ENCODE measurements around the gene TEX19. TPM values are rescaled to one million over a fixed set of nuclear protein-coding genes. Genes with fewer than 3 reads are reported as not detected.

Gene TEX19
- total and polyA plus RNA-seq, 2 experiments from 2014 or later, result 0.10 to 0.66 TPM

- H2AFZ ChIP-seq, result no peak overlapping the region
- ATAC-seq (no peak), DNase-seq (ENCODE audit: low spot score) (no peak)
- Mint-ChIP-seq H3K4me1 (no peaks in the 10 kb centered on the region), H3K9me3 (no peaks in the 10 kb centered on the region; the same call in 2 of the 3 replicates), H3K27me3 (ENCODE audit: insufficient read depth, low read depth, poor library complexity) (peaks cover 30% of the 10 kb centered on the region), H3K36me3 (ENCODE audit: low read depth) (no peaks in the 10 kb centered on the region), H3K4me3 (no peak overlapping the region), H3K27ac (no peak overlapping the region)
- no peak overlapping the region for H3K4me3 ChIP-seq
- H3K4me2 ChIP-seq, result no peak overlapping the region
- no peaks in the 10 kb centered on the region for H3K9me2 ChIP-seq (ENCODE audit: insufficient read depth)
- peaks cover 16% of the 10 kb centered on the region; the same call in 1 of the 2 replicates for H3K27me3 ChIP-seq (ENCODE audit: insufficient read depth)
- H3K27ac ChIP-seq (ENCODE audit: low read depth), result no peak overlapping the region
- TF ChIP-seq ZNF114 (CRISPR knock-in tag; IDR thresholded peaks at IDR 0.05) (no peak), JUNB (IDR thresholded peaks at IDR 0.05; ENCODE audit: unreplicated experiment) (no peak), ETS1 (IDR thresholded peaks at IDR 0.05) (no peak), ZNF462 (CRISPR knock-in tag; IDR thresholded peaks at IDR 0.05) (no peak)
- H3F3A ChIP-seq (replicated peaks; ENCODE audit: low read depth), result no peaks in the 10 kb centered on the region
- H3K79me2 ChIP-seq (replicated peaks; ENCODE audit: insufficient read depth), result no peaks in the 10 kb centered on the region
- H3K4me1 ChIP-seq (ENCODE audit: insufficient read depth), result no peaks in the 10 kb centered on the region
- H4K20me1 ChIP-seq (replicated peaks; ENCODE audit: insufficient read depth), result no peaks in the 10 kb centered on the region
- no peaks in the 10 kb centered on the region for H3K36me3 ChIP-seq (ENCODE audit: insufficient read depth)
Measured at GRCh38 chr17:82378741-82379021, 19.6 kb downstream of the TEX19 start.

All from GM23338 (cell line).